Stomach smooth muscle (tissue), 2 donors: ENCODE data around the gene BSND.
A peak's percentile ranks its signal among the peaks of the same experiment; 100 is the strongest.
"Not testable (repeated sequence)": the region's sequence is repeated elsewhere in the genome, so short reads cannot be mapped to it uniquely, and the experiment has no call there.

Experiments used
- H3K27ac ChIP-seq: one replicate; pipeline ENCODE4 v1.7.0; 2013; ENCODE audit warnings: mild to moderate bottlenecking, low read length, inconsistent platforms
- H3K27me3 ChIP-seq, 2 donors: one replicate each; pipeline ENCODE4 v1.7.0; 2013; ENCODE audit warnings: low read length in 2 of 2; ENCODE audit not compliant: insufficient read depth in 2 of 2, control insufficient read depth in 1 of 2
- H3K36me3 ChIP-seq, 2 donors: one replicate each; pipeline ENCODE4 v1.7.0; 2013; ENCODE audit warnings: low read length in 2 of 2; ENCODE audit not compliant: control insufficient read depth in 2 of 2, insufficient read depth in 2 of 2
- H3K4me1 ChIP-seq: one replicate; pipeline ENCODE4 v1.7.0; 2013; ENCODE audit warnings: low read length; ENCODE audit not compliant: control insufficient read depth, insufficient read depth
- H3K4me3 ChIP-seq, 2 donors: one replicate each; pipeline ENCODE4 v1.7.0; 2013; ENCODE audit warnings: low read length in 2 of 2
- H3K9ac ChIP-seq, 2 donors: one replicate each; pipeline ENCODE4 v1.7.0; 2013; ENCODE audit warnings: low read length in 2 of 2, mild to moderate bottlenecking in 1 of 2
- H3K9me3 ChIP-seq, 2 donors: one replicate each; pipeline ENCODE4 v1.7.0; 2013; ENCODE audit warnings: low read length in 2 of 2; ENCODE audit not compliant: control insufficient read depth in 2 of 2
- donor health status: healthy.
- donor health status: Pancreatic carcinoma.

Gene BSND

GRCh38 chr1:55018395-55018794 lies 19.7 kb downstream of the BSND start:
- peaks cover 12 to 16% of the 10 kb centered on the region in 2 donors for H3K27me3 ChIP-seq
- H3K9me3 ChIP-seq, result no peaks in the 10 kb centered on the region
- H3K36me3 ChIP-seq, result no peaks in the 10 kb centered on the region
- H3K4me1 ChIP-seq, result no peaks in the 10 kb centered on the region
- no peak overlapping the region for H3K9ac ChIP-seq
- H3K27ac ChIP-seq, result no peak overlapping the region
- no peak overlapping the region for H3K4me3 ChIP-seq

- Histone ChIP-seq H3K4me3 (no peak overlapping the region), H3K9ac (peak overlapping the region in 1 of 2 donors; percentile 23), H3K27ac (no peak overlapping the region), H3K36me3 (no peaks in the 10 kb centered on the region), H3K27me3 (peaks cover 4 to 10% of the 10 kb centered on the region in 2 donors), H3K4me1 (no peaks in the 10 kb centered on the region), H3K9me3 (no peaks in the 10 kb centered on the region)
These were observed 23.3 kb downstream of the BSND start for GRCh38 chr1:55021942-55022546.

GRCh38 chr1:55024163-55024562 lies 25.4 kb downstream of the BSND start:
- H3K9me3 ChIP-seq, result not testable (repeated sequence)

GRCh38 chr1:55026682-55027081 lies 27.9 kb downstream of the BSND start:
- H3K9ac ChIP-seq, H3K36me3 ChIP-seq, H3K27me3 ChIP-seq, H3K27ac ChIP-seq, H3K9me3 ChIP-seq, H3K4me1 ChIP-seq, H3K4me3 ChIP-seq: not testable (repeated sequence)

More at GRCh38 chr1:55024163-55024562, 25.4 kb downstream of the BSND start:
- H3K27me3 ChIP-seq, H3K9ac ChIP-seq, H3K27ac ChIP-seq, H3K4me1 ChIP-seq, H3K4me3 ChIP-seq, H3K36me3 ChIP-seq: not testable (repeated sequence)

GRCh38 chr1:55031098-55031497 lies 32.4 kb downstream of the BSND start:
- H3K9me3 ChIP-seq, H3K4me3 ChIP-seq, H3K4me1 ChIP-seq, H3K9ac ChIP-seq, H3K36me3 ChIP-seq, H3K27ac ChIP-seq: not testable (repeated sequence)
- H3K27me3 ChIP-seq, result peaks cover 14 to 23% of the 10 kb centered on the region in 2 donors

- Histone ChIP-seq H3K4me1 (peaks cover 2% of the 10 kb centered on the region), H3K9ac (no peak overlapping the region), H3K27ac (no peak overlapping the region), H3K9me3 (peaks cover 0 to 4% of the 10 kb centered on the region in 2 donors), H3K27me3 (peaks cover 29 to 39% of the 10 kb centered on the region in 2 donors), H3K36me3 (no peaks in the 10 kb centered on the region), H3K4me3 (no peak overlapping the region)
These were observed 34.5 kb downstream of the BSND start for GRCh38 chr1:55033265-55033614.

GRCh38 chr1:55034476-55035133 lies 35.9 kb downstream of the BSND start:
- peaks cover 8% of the 10 kb centered on the region for H3K4me1 ChIP-seq
- H3K27me3 ChIP-seq, result peaks cover 43 to 51% of the 10 kb centered on the region in 2 donors
- H3K4me3 ChIP-seq, result no peak overlapping the region
- no peaks in the 10 kb centered on the region for H3K36me3 ChIP-seq
- H3K9me3 ChIP-seq, result peaks cover 0 to 4% of the 10 kb centered on the region in 2 donors
- no peak overlapping the region for H3K27ac ChIP-seq
- H3K9ac ChIP-seq, result no peak overlapping the region

GRCh38 chr1:55035904-55036303 lies 37.2 kb downstream of the BSND start:
- Histone ChIP-seq H3K9ac (no peak overlapping the region), H3K4me1 (peaks cover 11% of the 10 kb centered on the region), H3K27ac (no peak overlapping the region), H3K36me3 (no peaks in the 10 kb centered on the region), H3K4me3 (no peak overlapping the region), H3K27me3 (peaks cover 47 to 61% of the 10 kb centered on the region in 2 donors), H3K9me3 (peaks cover 0 to 4% of the 10 kb centered on the region in 2 donors)

- Histone ChIP-seq H3K4me3 (no peak overlapping the region), H3K4me1 (peaks cover 11% of the 10 kb centered on the region), H3K36me3 (no peaks in the 10 kb centered on the region), H3K9me3 (peaks cover 0 to 4% of the 10 kb centered on the region in 2 donors), H3K9ac (no peak overlapping the region), H3K27ac (no peak overlapping the region), H3K27me3 (peaks cover 54 to 66% of the 10 kb centered on the region in 2 donors)
These were observed 39.2 kb downstream of the BSND start for GRCh38 chr1:55037733-55038551.

- Histone ChIP-seq H3K36me3 (no peaks in the 10 kb centered on the region), H3K27ac (no peak overlapping the region), H3K4me1 (peaks cover 11% of the 10 kb centered on the region), H3K9ac (no peak overlapping the region), H3K9me3 (peaks cover 0 to 4% of the 10 kb centered on the region in 2 donors), H3K4me3 (no peak overlapping the region), H3K27me3 (peaks cover 49 to 64% of the 10 kb centered on the region in 2 donors)
These were observed 39.8 kb downstream of the BSND start for GRCh38 chr1:55038552-55038838.

- Histone ChIP-seq H3K9ac (no peak overlapping the region), H3K27ac (no peak overlapping the region), H3K9me3 (peaks cover 0 to 4% of the 10 kb centered on the region in 2 donors), H3K36me3 (no peaks in the 10 kb centered on the region), H3K4me1 (peaks cover 10% of the 10 kb centered on the region), H3K4me3 (peak overlapping the region in 1 of 2 donors; percentile 29), H3K27me3 (peaks cover 45 to 60% of the 10 kb centered on the region in 2 donors)
These were observed 40.2 kb downstream of the BSND start for GRCh38 chr1:55038974-55039341.
